ENCODE data around the gene PFN4. TPM values are rescaled to one million over a fixed set of nuclear protein-coding genes. Genes with fewer than 3 reads are reported as not detected.

The PFN4 gene
- total and polyA plus RNA-seq, 9 of the 15 experiments (the other 6 are each of a cell fraction or from before 2014, with no cell fraction given), result 0.07 to 0.54 (median 0.31) TPM; not detected in 2

DNA sequence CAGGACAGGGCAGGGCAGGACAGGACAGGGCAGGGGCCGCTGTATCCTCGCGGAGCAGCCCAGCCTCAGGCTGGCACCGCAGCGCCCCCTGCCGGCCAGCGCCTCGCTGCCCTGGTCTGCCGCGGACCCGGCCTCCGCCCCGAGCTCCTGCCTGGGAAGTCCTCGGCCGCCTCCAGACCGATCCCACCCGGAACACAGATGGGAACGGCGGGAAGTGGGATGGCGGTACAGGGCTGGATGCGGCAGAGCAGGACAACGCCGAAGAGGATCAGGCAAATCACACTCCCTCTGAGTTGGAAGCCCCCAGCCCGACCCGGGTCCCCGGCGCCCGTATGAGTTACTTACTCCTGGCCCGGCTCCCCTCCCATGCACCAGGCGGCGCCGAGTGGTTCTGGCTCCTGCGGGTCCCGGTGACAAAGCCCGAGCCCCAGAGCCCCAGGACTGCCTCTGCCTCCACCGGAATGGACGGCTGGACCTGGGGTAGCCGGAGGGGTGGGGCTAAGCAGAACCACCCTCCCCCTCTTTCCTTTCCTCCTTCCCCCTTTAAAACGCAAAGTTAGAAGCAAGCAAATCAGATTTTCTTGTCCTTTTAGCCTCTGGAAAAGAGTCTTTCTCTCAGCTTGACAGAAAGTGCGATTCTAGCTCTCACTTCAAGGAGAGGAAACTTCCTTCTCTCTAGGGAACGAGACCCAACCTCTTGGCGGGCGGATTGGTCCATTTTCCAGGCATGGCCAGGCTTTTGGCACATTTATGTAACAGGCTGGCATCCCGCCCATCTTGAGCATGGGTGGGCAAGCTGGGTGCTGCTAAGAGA lies 38.5 kb downstream of the PFN4 start, which contains the start of gene TP53I3 (continued):
- TF ChIP-seq ZBTB2 (IDR thresholded peaks at IDR 0.05), result no peak; the same call in 1 of the 2 replicates
- TF ChIP-seq THRB (CRISPR knock-in tag; conservative IDR thresholded peaks at IDR 0.05), result no peak
- no peak for TF ChIP-seq THAP7 (CRISPR knock-in tag; IDR thresholded peaks at IDR 0.05)
- no peak for TF ChIP-seq MIER1 (IDR thresholded peaks at IDR 0.05; ENCODE audit: low read depth)
- TF ChIP-seq ZNF644 (tag; IDR thresholded peaks at IDR 0.05; ENCODE audit: low read depth), result no peak
- no peak for TF ChIP-seq ZFP1 (CRISPR knock-in tag; IDR thresholded peaks at IDR 0.05)
- TF ChIP-seq TBL1XR1 (IDR thresholded peaks at IDR 0.05; ENCODE audit: low read length in 2 of 2), result no peak
- no peak for TF ChIP-seq STAT5A (IDR thresholded peaks at IDR 0.05; ENCODE audit: borderline replicate concordance, low read length)
- 0 out of 2 replicates have a peak, but pooled peaks have one; percentile 7 for TF ChIP-seq ZEB2 (IDR thresholded peaks at IDR 0.05)
- TF ChIP-seq ZNF778 (CRISPR knock-in tag; IDR thresholded peaks at IDR 0.05), result no peak
- TF ChIP-seq ZNF511 (CRISPR knock-in tag; IDR thresholded peaks at IDR 0.05), result no peak
- 0 out of 2 replicates have a peak, but pooled peaks have one; percentile 50 for TF ChIP-seq ZNF609 (CRISPR knock-in tag; IDR thresholded peaks at IDR 0.05; ENCODE audit: borderline replicate concordance)
- TF ChIP-seq, protein P1, sequence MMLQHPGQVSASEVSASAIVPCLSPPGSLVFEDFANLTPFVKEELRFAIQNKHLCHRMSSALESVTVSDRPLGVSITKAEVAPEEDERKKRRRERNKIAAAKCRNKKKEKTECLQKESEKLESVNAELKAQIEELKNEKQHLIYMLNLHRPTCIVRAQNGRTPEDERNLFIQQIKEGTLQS (IDR thresholded peaks at IDR 0.05), result no peak; the same call in 1 of the 2 replicates
- TF ChIP-seq, protein P1 (CRISPR knock-in tag; conservative IDR thresholded peaks at IDR 0.05), result 0 out of 2 replicates have a peak, but pooled peaks have one; percentile 66
- TF ChIP-seq FOXA3 (CRISPR knock-in tag; conservative IDR thresholded peaks at IDR 0.05 in 1 of 2, IDR thresholded peaks at IDR 0.05 in 1 of 2), result peak in 1 of 2 experiments; percentile 80; a peak in 1 of 4 replicates
- TF ChIP-seq ZNF696 (CRISPR knock-in tag; conservative IDR thresholded peaks at IDR 0.05), result no peak
- TF ChIP-seq ZC3H11A (IDR thresholded peaks at IDR 0.05; ENCODE audit: low read depth, low read length), result no peak
